GM18867 (cell line): ENCODE data around the gene C16orf92.

Experiments used
- ATAC-seq: cut with Tn5 transposase; IDR thresholded peaks from one replicate; pipeline ENCODE4 v1.9.1; 2021; ENCODE audit warnings: mild to moderate bottlenecking, moderate library complexity; ENCODE audit not compliant: unreplicated experiment

Gene C16orf92

GRCh38 chr16:30022887-30023286, at the start of gene C16orf92:
Gene C16orf92, plus strand, starts transcription at chr16:30023198. Its CDS starts 143 bp downstream, at chr16:30023341.
- no peak for ATAC-seq

GRCh38 chr16:29973384-29974246, 49.4 kb upstream of the C16orf92 start, which contains the start of gene TAOK2:
Gene TAOK2, plus strand, starts transcription at chr16:29973868. Its CDS starts 3,905 bp downstream, at chr16:29977773.
- peak; percentile 94 for ATAC-seq

GRCh38 chr16:29974291-29975133, 48.5 kb upstream of the C16orf92 start:
- no peak for ATAC-seq

GRCh38 chr16:29975134-29975538, 47.9 kb upstream of the C16orf92 start:
- ATAC-seq: no peak

- no peak for ATAC-seq
These were observed 47.0 kb upstream of the C16orf92 start for GRCh38 chr16:29975811-29976511.

- no peak for ATAC-seq
These were observed 45.8 kb upstream of the C16orf92 start for GRCh38 chr16:29977063-29977825.

- ATAC-seq: no peak
These were observed 44.9 kb upstream of the C16orf92 start for GRCh38 chr16:29978081-29978480.

GRCh38 chr16:29978564-29979270, 44.3 kb upstream of the C16orf92 start:
- ATAC-seq: no peak

GRCh38 chr16:29982560-29983419, 40.2 kb upstream of the C16orf92 start:
- no peak for ATAC-seq

GRCh38 chr16:29983420-29984136, 39.4 kb upstream of the C16orf92 start:
- no peak for ATAC-seq

- ATAC-seq: no peak
These were observed 38.7 kb upstream of the C16orf92 start for GRCh38 chr16:29984137-29984763.

GRCh38 chr16:29984764-29985147, 38.2 kb upstream of the C16orf92 start:
- ATAC-seq: no peak

- no peak for ATAC-seq
These were observed 37.7 kb upstream of the C16orf92 start for GRCh38 chr16:29985271-29985811.

- no peak for ATAC-seq
These were observed 36.8 kb upstream of the C16orf92 start for GRCh38 chr16:29986231-29986630.

- ATAC-seq: no peak
These were observed 36.1 kb upstream of the C16orf92 start for GRCh38 chr16:29986931-29987330.

GRCh38 chr16:29987371-29988085, 35.5 kb upstream of the C16orf92 start:
- no peak for ATAC-seq
